CD14-positive monocyte (primary cell): ENCODE measurements around the gene SEMA3D. TPM values are rescaled to one million over a fixed set of nuclear protein-coding genes. Genes with fewer than 3 reads are reported as not detected.

ENCODE experiments used
- DNase-seq, 3 donors: peaks; one replicate each; pipeline ENCODE4 v3.0.0-alpha.2; 2011 to 2022
- H2AFZ ChIP-seq: 2 replicates; pipeline ENCODE4 v1.6.0; 2012; ENCODE audit warnings: mild to moderate bottlenecking, low read depth, low read length, inconsistent platforms; ENCODE audit not compliant: insufficient read depth, poor library complexity, severe bottlenecking
- H3K27ac ChIP-seq, 2 donors: 1 replicate in 1 of 2; 2 replicates in 1 of 2; pipeline ENCODE4 v1.5.1; 2012 to 2013; ENCODE audit warnings: low read length in 2 of 2, control low read depth in 1 of 2, inconsistent platforms in 1 of 2, low read depth in 1 of 2, mild to moderate bottlenecking in 1 of 2
- H3K27me3 ChIP-seq, 2 donors: one replicate each; pipeline versions ENCODE4 v1.6.0 to v1.6.1; 2011 to 2013; ENCODE audit warnings: low read length in 2 of 2; ENCODE audit not compliant: control insufficient read depth in 2 of 2, insufficient read depth in 2 of 2
- H3K36me3 ChIP-seq, 2 donors: replicated peaks in 1 of 2; 1 replicate in 1 of 2; 2 replicates in 1 of 2; pipeline versions ENCODE4 v1.5.1 to v1.6.1; 2012 to 2013; ENCODE audit warnings: low read length in 2 of 2, control low read depth in 1 of 2, inconsistent platforms in 1 of 2, mild to moderate bottlenecking in 1 of 2; ENCODE audit not compliant: insufficient read depth in 2 of 2, control insufficient read depth in 1 of 2
- H3K4me1 ChIP-seq, 2 donors: 1 replicate in 1 of 2; 2 replicates in 1 of 2; pipeline versions ENCODE4 v1.5.1 to v1.6.1; 2012 to 2013; ENCODE audit warnings: low read length in 2 of 2, control low read depth in 1 of 2, inconsistent platforms in 1 of 2, mild to moderate bottlenecking in 1 of 2, moderate library complexity in 1 of 2; ENCODE audit not compliant: insufficient read depth in 2 of 2, control insufficient read depth in 1 of 2
- H3K4me2 ChIP-seq: replicated peaks from 2 replicates; pipeline ENCODE3; 2012; ENCODE audit warnings: low read length, moderate library complexity, mild to moderate bottlenecking; ENCODE audit not compliant: poor library complexity, severe bottlenecking; ENCODE audit errors: extremely low read depth
- H3K4me3 ChIP-seq, 3 experiments: fragments of 200-600 bp in 1 of 3; sonication (generic) in 1 of 3; replicated peaks in 1 of 3; 1 replicate in 2 of 3; 2 replicates in 1 of 3; pipeline ENCODE4 v1.5.1; 2011 to 2013; ENCODE audit warnings: low read length in 3 of 3, mild to moderate bottlenecking in 3 of 3, control low read depth in 2 of 3, low read depth in 2 of 3, inconsistent platforms in 1 of 3, moderate library complexity in 1 of 3
- H3K79me2 ChIP-seq: 2 replicates; pipeline ENCODE4 v1.6.0; 2012; ENCODE audit warnings: mild to moderate bottlenecking, control low read depth, inconsistent platforms, low read length, moderate library complexity; ENCODE audit not compliant: insufficient read depth
- H3K9ac ChIP-seq: 2 replicates; pipeline ENCODE4 v1.6.0; 2017; ENCODE audit warnings: low read length, mild to moderate bottlenecking; ENCODE audit not compliant: insufficient read depth, poor library complexity, severe bottlenecking
- H3K9me3 ChIP-seq, 2 donors: replicated peaks in 1 of 2; 1 replicate in 1 of 2; 2 replicates in 1 of 2; pipeline versions ENCODE4 v1.5.1 to v1.6.1; 2012 to 2013; ENCODE audit warnings: low read length in 2 of 2, control low read depth in 1 of 2; ENCODE audit not compliant: control insufficient read depth in 1 of 2, insufficient read depth in 1 of 2
- H4K20me1 ChIP-seq: 2 replicates; pipeline ENCODE4 v1.6.0; 2012; ENCODE audit warnings: mild to moderate bottlenecking, low read length, control low read depth, moderate library complexity; ENCODE audit not compliant: insufficient read depth
- H3K27ac Mint-ChIP-seq, 7 donors: one replicate each; pipeline ENCODE4 v1.8.0; 2020; ENCODE audit warnings: mild to moderate bottlenecking in 7 of 7, mixed read lengths in 7 of 7, moderate library complexity in 6 of 7, inconsistent platforms in 2 of 7
- H3K27me3 Mint-ChIP-seq, 3 donors: one replicate each; pipeline ENCODE4 v1.8.0; 2021 to 2022; ENCODE audit warnings: low read depth in 3 of 3, mild to moderate bottlenecking in 3 of 3, mixed read lengths in 3 of 3, moderate library complexity in 3 of 3, inconsistent platforms in 1 of 3
- H3K36me3 Mint-ChIP-seq, 2 donors: one replicate each; pipeline ENCODE4 v1.8.0; 2020; ENCODE audit warnings: mixed read lengths in 2 of 2, inconsistent platforms in 1 of 2, mild to moderate bottlenecking in 1 of 2
- H3K4me1 Mint-ChIP-seq: one replicate; pipeline ENCODE4 v1.8.0; 2020; ENCODE audit warnings: mild to moderate bottlenecking, mixed read lengths
- H3K4me3 Mint-ChIP-seq, 2 donors: one replicate each; pipeline ENCODE4 v1.8.0; 2020; ENCODE audit warnings: mild to moderate bottlenecking in 2 of 2, mixed read lengths in 2 of 2, moderate library complexity in 1 of 2
- H3K9me3 Mint-ChIP-seq, 7 donors: one replicate each; pipeline ENCODE4 v1.8.0; 2020 to 2022; ENCODE audit warnings: mixed read lengths in 7 of 7, mild to moderate bottlenecking in 6 of 7, moderate library complexity in 6 of 7, inconsistent platforms in 2 of 7
- CTCF ChIP-seq: fragments of 200-600 bp; IDR thresholded peaks from one replicate; pipeline ENCODE4 v1.8.0; 2022; ENCODE audit warnings: antibody characterized with exemption, mild to moderate bottlenecking
- WGBS: methylation state at CpG from one replicate; pipeline ENCODE4 v1.1.5; 2013; ENCODE audit warnings: missing lambda C conversion rate; ENCODE audit not compliant: insufficient coverage; 5-methylcytosine and 5-hydroxymethylcytosine counted together
- intact Hi-C, 2 donors: fragments of 100-400 bp; cut with micrococcal nuclease; formaldehyde crosslinking; loops; one replicate each; pipeline versions ENCODE4 v1.15.0 to v1.15.1; 2023
- polyA plus RNA-seq, 3 donors: library from polyadenylated mRNA; depleted of rRNA in 1 of 3; unstranded in 2 of 3; stranded (reverse) in 1 of 3; fragments of 300-500 nt in 2 of 3; fragments of >200 nt in 1 of 3; fragmentation: Illumina TruSeq in 2 of 3; gene quantifications; 1 replicate in 2 of 3; 2 replicates in 1 of 3; pipeline ENCODE4 v1.2.3, GENCODE V29; 2012 to 2021

The SEMA3D gene
- polyA plus RNA-seq, 3 donors, result not detected

- Mint-ChIP-seq H3K36me3 (no peaks in the 10 kb centered on the region), H3K27me3 (peaks cover 1 to 4% (median 1%) of the 10 kb centered on the region in 3 donors), H3K27ac (no peak overlapping the region), H3K4me1 (no peaks in the 10 kb centered on the region), H3K9me3 (no peaks in the 10 kb centered on the region), H3K4me3 (no peak overlapping the region)
- Histone ChIP-seq H3K27me3 (no peaks in the 10 kb centered on the region), H3K9ac (no peak overlapping the region), H2AFZ (no peak overlapping the region), H3K4me3 (no peak overlapping the region), H3K36me3 (no peaks in the 10 kb centered on the region), H3K4me1 (no peaks in the 10 kb centered on the region), H3K4me2 (no peak overlapping the region), H3K9me3 (no peaks in the 10 kb centered on the region), H3K79me2 (no peaks in the 10 kb centered on the region), H3K27ac (no peak overlapping the region), H4K20me1 (no peaks in the 10 kb centered on the region)
- intact Hi-C loops, result loop anchor here in 1 of 2 donors (10.0 kb wide), 1 partner anchor 696 kb away; no protein-coding TSS in a partner anchor
- no peak for DNase-seq
- no peak for TF ChIP-seq CTCF
- WGBS, result 90% methylated on average over 2 of the region's 2 CpGs
Observed at GRCh38 chr7:85038466-85038865, 148.4 kb downstream of the SEMA3D start.

GRCh38 chr7:85033263-85033662 is 153.6 kb downstream of the SEMA3D start:
- Histone ChIP-seq H3K27ac (no peak overlapping the region), H3K4me1 (no peaks in the 10 kb centered on the region), H3K4me3 (no peak overlapping the region), H3K79me2 (no peaks in the 10 kb centered on the region), H3K36me3 (no peaks in the 10 kb centered on the region), H4K20me1 (no peaks in the 10 kb centered on the region), H3K4me2 (no peak overlapping the region), H3K9ac (no peak overlapping the region), H2AFZ (no peak overlapping the region), H3K27me3 (no peaks in the 10 kb centered on the region), H3K9me3 (no peaks in the 10 kb centered on the region)
- Mint-ChIP-seq H3K27me3 (no peaks in the 10 kb centered on the region), H3K27ac (no peak overlapping the region), H3K9me3 (no peaks in the 10 kb centered on the region), H3K36me3 (no peaks in the 10 kb centered on the region), H3K4me3 (no peak overlapping the region), H3K4me1 (no peaks in the 10 kb centered on the region)
- WGBS, result 100% methylated on average over 2 of the region's 7 CpGs
- no peak for TF ChIP-seq CTCF
- no peak for DNase-seq
- intact Hi-C loops, result loop anchor here in 1 of 2 donors (10.0 kb wide), 1 partner anchor 702 kb away; no protein-coding TSS in a partner anchor
